Fibroblast of peridontal ligament (primary cell): ENCODE measurements around the gene FAM83B.
"Not testable (repeated sequence)": the region's sequence is repeated elsewhere in the genome, so short reads cannot be mapped to it uniquely, and the experiment has no call there.

ENCODE experiments used
- DNase-seq: peaks from one replicate; pipeline ENCODE4 v3.0.0-alpha.2; 2010; ENCODE audit errors: extremely low read depth

Gene FAM83B

GRCh38 chr6:54897462-54898189, 51.1 kb downstream of the FAM83B start:
- DNase-seq = peak; percentile 30

GRCh38 chr6:54898767-54899166, 52.2 kb downstream of the FAM83B start:
- DNase-seq = no peak

- no peak for DNase-seq
Observed at GRCh38 chr6:54899442-54899841, 52.9 kb downstream of the FAM83B start.

GRCh38 chr6:54899986-54900385, 53.4 kb downstream of the FAM83B start:
- DNase-seq = no peak

- DNase-seq = no peak
Observed at GRCh38 chr6:54900666-54901065, 54.1 kb downstream of the FAM83B start.

GRCh38 chr6:54903884-54904283, 57.3 kb downstream of the FAM83B start:
- DNase-seq = no peak

- DNase-seq = peak; percentile 17
Observed at GRCh38 chr6:54907355-54907754, 60.8 kb downstream of the FAM83B start.

GRCh38 chr6:54909184-54909583, 62.6 kb downstream of the FAM83B start:
- DNase-seq = no peak

GRCh38 chr6:54910431-54910884, 63.9 kb downstream of the FAM83B start:
- DNase-seq = no peak

GRCh38 chr6:54910921-54911320, 64.3 kb downstream of the FAM83B start:
- no peak for DNase-seq

- DNase-seq = no peak
Observed at GRCh38 chr6:54913211-54913610, 66.6 kb downstream of the FAM83B start.

GRCh38 chr6:54916858-54917257, 70.3 kb downstream of the FAM83B start:
- no peak for DNase-seq

- no peak for DNase-seq
Observed at GRCh38 chr6:54920628-54921027, 74.1 kb downstream of the FAM83B start.

GRCh38 chr6:54921891-54922290, 75.3 kb downstream of the FAM83B start:
- DNase-seq = no peak

GRCh38 chr6:54929245-54929909, 82.8 kb downstream of the FAM83B start:
- DNase-seq = no peak

- no peak for DNase-seq
Observed at GRCh38 chr6:54932622-54933021, 86.1 kb downstream of the FAM83B start.

- DNase-seq = peak; percentile 8
Observed at GRCh38 chr6:54935739-54936138, 89.2 kb downstream of the FAM83B start.

- no peak for DNase-seq
Observed at GRCh38 chr6:54937371-54937770, 90.8 kb downstream of the FAM83B start.

- DNase-seq = no peak
Observed at GRCh38 chr6:54957698-54958097, 111.1 kb downstream of the FAM83B start.

GRCh38 chr6:54958446-54958845, 111.9 kb downstream of the FAM83B start:
- DNase-seq = no peak

GRCh38 chr6:54959820-54960219, 113.2 kb downstream of the FAM83B start:
- DNase-seq = no peak

GRCh38 chr6:54961372-54961771, 114.8 kb downstream of the FAM83B start:
- DNase-seq = not testable (repeated sequence)

- DNase-seq = no peak
Observed at GRCh38 chr6:54970337-54970736, 123.8 kb downstream of the FAM83B start.
